HG03521 (cell line): ENCODE data around the gene LMF1.
"Not testable (repeated sequence)": the region's sequence is repeated elsewhere in the genome, so short reads cannot be mapped to it uniquely, and the experiment has no call there.

Source experiments
- ATAC-seq: cut with Tn5 transposase; IDR thresholded peaks from one replicate; pipeline ENCODE4 v1.9.1; 2021; ENCODE audit warnings: mild to moderate bottlenecking, moderate library complexity; ENCODE audit not compliant: unreplicated experiment

The LMF1 gene

GRCh38 chr16:873889-874288, 96.9 kb downstream of the LMF1 start:
- ATAC-seq = no peak

GRCh38 chr16:873243-873661, 97.5 kb downstream of the LMF1 start:
- no peak for ATAC-seq

DNA sequence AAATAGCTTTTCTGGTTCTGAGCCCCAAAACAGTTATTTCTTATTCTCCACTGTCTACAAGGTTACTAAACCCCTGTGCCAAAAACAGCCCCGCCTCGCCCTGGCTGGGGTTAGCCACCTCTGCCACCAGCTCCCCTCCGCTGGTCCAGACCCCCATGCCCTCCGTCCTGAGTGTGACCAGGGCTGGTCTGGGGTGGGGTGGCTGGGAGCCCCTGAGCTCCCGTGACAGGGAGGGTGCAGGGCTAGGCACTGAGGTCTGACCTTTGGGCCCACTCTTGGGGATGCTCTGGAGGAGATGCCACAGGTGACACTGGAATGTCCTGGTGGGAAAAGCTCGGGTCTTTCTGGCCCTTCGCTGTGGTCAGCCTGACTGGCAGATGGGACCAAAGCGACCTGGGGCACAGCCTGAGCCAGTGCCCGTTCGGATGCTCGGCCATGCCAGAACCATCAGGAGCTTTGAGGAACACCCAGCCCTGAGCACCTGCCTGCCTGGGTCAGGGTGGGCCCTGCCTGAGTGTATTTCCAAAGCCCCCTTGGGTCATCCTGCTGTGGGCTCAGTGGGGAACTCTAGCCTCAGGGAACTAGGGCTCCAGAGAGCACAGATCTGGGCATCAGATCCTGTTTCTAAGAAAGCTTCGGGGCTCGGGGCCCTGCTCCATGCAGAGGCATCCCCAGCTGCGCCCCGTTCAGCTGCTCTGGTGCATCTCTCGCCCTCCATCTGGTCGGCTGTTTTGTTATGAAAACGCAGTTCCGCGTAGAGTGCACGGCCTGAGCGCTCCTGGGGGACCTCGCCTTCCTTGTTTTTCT, 98.1 kb downstream of the LMF1 start:
- ATAC-seq = no peak

DNA sequence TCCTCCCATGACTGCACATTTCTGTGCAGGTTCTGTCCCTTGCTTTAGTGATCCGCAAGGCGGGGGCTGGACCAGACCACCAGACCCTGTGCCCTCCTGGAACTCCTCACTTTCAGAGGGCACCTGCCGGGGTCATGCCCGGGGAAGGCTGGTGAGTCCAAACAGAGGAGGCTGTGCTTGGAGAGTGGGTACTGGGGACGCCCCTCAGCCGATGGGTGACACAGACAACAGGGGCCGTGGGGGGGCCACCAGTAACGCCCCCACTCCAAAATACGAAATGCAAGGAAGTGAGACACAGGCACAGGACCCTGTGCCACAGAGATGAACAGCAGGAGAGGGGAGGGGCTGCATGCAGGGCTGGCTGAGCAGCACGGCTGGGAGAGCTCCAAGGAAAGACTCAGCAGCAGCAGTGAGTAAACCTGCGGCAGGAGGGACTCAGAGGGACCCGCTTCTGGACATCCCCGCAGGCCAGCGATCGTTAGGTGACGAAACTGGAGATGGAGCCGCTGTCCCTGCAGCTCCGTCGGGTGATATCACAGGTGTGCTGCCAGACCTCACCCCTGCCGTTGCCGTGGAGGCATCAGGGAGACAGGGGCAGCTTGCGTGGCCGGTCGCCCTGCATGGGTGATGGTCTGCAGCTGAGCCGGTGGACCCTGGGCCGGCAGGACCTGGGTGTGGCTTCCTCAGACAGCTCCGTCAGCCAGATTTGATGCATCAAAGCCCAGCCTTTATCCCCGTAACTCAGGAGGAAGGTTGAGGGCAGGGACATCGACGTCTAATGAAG, 99.0 kb downstream of the LMF1 start:
- no peak for ATAC-seq

DNA sequence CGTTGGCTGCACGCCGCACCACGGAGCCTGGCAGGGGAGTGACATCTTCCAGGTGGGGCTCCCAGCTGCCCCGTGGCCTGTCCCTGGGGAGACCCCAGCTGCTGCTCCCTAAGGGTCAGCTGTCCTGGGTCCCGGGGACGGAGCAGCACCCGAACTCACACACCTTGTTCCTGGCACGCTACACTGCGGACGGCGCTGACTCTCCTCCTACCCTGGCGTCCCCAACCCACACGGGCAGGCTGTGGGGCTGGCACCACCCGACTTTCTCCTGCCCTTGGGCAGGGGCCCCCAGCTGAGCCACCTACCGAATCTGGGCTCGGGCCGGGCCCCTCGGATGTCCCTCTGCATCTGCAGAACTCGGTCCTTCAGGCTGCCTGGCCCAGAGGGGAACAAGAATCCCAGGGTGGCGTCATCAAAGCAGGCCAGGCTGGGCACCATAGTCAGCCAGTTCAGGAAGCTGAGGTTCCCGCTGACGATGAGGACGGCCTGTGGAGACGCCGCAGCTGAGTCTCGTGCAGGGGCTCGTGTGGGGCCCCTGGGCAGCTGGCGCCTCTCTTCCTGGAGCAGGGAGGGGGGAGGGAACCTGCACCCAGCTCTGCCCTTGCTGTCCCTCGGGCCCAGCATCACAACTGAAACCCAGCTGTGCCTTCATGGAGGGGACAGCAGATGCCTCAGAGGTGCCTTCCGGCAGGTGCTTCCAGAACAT, 99.8 kb downstream of the LMF1 start:
- ATAC-seq = no peak

GRCh38 chr16:869823-870641, 100.8 kb downstream of the LMF1 start:
- no peak for ATAC-seq

- no peak for ATAC-seq
Measured at GRCh38 chr16:868846-869822, 101.7 kb downstream of the LMF1 start.

- ATAC-seq = no peak
Measured at GRCh38 chr16:868386-868755, 102.4 kb downstream of the LMF1 start.

- ATAC-seq = no peak
Measured at GRCh38 chr16:867421-868385, 103.1 kb downstream of the LMF1 start.

- no peak for ATAC-seq
Measured at GRCh38 chr16:866252-866896, 104.4 kb downstream of the LMF1 start.

DNA sequence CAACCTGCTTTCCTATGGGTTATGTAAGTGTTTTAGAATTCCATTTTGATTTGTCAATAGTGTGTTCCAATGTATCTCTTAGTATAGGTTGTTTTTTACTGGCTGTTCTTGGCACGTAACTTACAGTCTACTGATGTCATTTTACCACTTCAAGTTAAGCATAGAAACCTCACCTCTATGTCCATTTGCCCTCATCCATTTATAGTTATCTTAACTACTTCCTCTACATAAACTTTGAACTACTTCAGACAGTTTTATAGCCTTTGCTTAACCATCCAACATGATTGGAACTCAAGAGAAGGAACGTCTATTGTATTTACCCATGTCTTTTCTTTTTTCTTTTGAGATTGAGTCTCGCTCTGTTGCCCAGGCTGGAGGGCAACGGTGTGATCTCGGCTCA, 105.8 kb downstream of the LMF1 start:
- no peak for ATAC-seq

DNA sequence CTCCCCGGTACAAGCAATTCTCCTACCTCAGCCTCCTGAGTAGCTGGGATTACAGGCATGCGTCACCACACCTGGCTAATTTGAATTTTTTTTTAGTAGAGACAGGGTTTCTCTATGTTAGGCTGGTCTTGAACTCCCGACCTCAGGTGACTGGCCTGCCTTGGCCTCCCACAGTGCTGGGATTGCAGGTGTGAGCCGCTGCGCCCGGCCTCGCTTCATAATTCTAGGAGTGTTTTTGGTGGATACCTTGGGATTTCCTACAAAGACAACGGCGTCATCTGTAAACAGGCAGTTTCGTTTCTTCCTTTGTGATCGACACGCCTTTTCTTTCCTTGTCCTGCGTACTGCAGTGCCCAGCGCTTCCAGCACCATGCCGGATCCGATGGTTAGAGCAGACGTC, 109.3 kb downstream of the LMF1 start:
- ATAC-seq = no peak

GRCh38 chr16:860891-861290, 109.9 kb downstream of the LMF1 start:
- ATAC-seq = no peak

- ATAC-seq = not testable (repeated sequence)
Measured at GRCh38 chr16:858971-859370, 111.8 kb downstream of the LMF1 start.

DNA sequence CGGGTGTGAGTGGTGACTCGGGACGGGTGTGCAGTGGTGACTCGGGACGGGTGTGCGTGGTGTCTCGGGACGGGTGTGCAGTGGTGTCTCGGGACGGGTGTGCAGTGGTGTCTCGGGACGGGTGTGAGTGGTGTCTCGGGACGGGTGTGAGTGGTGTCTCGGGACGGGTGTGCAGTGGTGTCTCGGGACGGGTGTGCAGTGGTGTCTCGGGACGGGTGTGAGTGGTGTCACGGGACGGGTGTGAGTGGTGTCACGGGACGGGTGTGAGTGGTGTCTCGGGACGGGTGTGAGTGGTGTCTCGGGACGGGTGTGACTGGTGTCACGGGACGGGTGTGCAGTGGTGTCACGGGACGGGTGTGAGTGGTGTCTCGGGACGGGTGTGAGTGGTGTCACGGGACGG, 112.3 kb downstream of the LMF1 start:
- not testable (repeated sequence) for ATAC-seq

DNA sequence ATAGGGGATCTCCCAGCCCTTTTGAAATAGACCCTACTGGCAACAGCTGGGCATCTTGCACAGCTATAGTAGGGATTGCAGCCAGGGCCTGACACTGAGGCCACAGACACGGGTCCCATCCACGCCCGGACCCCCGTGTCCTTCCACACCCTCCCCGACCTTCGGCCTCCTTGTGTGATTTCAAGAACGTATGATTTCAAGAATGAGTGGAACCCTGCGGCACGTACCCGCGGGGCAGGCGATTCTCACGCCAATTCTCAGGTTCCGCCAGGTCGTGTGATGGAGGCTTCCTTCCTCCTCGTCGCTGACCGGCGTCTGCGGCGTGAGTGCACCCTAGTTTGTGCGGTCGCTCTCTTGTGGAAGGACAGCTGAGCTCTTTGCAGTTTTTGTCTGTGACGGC, 114.0 kb downstream of the LMF1 start:
- no peak for ATAC-seq

DNA sequence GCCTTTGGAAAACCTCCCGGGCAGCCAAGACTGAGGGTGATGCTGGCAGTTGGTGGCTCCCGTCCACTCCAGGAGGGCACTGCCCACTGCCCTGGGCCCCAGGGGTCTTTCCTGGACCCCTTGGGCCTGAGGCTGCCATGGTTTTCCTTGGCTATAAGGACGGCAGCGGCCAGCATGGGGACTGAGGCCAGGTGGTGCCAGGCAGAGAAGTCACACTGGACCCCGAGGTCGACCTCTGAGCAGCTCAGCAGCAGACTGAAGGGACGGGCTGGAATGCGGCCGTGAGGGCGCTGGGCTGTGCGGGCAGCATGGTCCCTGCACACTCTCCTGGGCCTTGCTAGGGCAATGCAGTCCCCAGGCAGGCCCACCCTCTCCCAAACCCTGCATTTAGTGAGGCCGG, 114.7 kb downstream of the LMF1 start:
- no peak for ATAC-seq

- no peak for ATAC-seq
Measured at GRCh38 chr16:855471-855870, 115.3 kb downstream of the LMF1 start.
